HG03354 (cell line): ENCODE data around the gene HOXC9.

Experiments used
- ATAC-seq: cut with Tn5 transposase; IDR thresholded peaks from one replicate; pipeline ENCODE4 v1.9.1; 2021; ENCODE audit warnings: mild to moderate bottlenecking; ENCODE audit not compliant: unreplicated experiment, poor library complexity, severe bottlenecking

HOXC9 gene

GRCh38 chr12:53974084-53975063 lies 25.6 kb upstream of the HOXC9 start, which contains the start of gene HOTAIR:
Gene HOTAIR, minus strand, starts transcription at chr12:53974954.
- no peak for ATAC-seq

DNA sequence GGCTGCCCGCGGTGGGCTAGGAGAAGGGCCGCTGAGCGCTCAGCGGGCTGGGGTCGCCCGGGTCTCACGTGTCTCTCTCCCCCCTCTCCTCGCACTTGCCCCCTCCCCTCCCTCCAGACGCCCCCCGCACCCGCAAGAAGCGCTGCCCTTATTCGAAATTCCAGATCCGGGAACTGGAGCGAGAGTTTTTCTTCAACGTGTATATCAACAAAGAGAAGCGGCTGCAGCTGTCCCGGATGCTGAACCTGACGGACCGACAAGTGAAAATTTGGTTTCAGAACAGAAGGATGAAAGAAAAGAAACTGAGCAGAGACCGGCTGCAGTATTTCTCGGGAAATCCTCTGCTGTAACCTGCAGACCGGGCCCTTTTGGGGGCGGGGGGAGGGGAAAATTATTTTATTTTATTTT lies 24.9 kb upstream of the HOXC9 start:
- no peak for ATAC-seq

DNA sequence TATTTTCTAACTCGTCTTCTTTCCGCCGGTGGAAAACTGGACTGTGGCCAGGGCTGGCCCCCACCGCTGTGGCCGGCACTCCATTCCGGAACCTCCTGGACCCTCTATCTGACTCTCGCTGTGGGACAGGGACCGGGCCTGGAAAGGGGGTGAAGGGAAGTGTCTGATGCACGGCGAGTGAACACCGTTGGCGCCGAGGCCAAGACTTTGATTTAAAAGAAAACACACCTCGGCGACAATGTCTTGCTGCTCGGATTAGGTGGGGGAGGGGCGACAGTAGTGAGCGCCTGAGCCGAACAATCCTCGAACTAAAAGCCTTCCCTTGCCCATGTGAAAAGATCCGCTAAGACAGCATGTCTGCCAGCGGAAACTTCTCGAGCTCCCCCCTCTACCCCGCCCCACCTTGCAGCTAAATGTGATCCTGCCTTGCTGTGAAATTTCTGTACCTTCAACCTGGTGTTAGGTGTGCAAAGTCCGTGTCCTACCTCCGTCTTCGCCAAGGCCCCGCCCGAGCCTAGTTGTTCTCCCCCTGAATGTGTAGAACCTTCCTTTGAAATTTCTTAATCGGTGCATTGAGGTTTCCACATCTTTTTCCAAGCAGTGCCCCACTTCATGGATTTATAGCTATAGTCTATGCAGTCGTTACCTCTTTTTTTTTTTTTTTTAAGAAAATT lies 24.3 kb upstream of the HOXC9 start:
- ATAC-seq, result no peak

GRCh38 chr12:53976172-53976822 lies 23.7 kb upstream of the HOXC9 start:
- ATAC-seq, result no peak

DNA sequence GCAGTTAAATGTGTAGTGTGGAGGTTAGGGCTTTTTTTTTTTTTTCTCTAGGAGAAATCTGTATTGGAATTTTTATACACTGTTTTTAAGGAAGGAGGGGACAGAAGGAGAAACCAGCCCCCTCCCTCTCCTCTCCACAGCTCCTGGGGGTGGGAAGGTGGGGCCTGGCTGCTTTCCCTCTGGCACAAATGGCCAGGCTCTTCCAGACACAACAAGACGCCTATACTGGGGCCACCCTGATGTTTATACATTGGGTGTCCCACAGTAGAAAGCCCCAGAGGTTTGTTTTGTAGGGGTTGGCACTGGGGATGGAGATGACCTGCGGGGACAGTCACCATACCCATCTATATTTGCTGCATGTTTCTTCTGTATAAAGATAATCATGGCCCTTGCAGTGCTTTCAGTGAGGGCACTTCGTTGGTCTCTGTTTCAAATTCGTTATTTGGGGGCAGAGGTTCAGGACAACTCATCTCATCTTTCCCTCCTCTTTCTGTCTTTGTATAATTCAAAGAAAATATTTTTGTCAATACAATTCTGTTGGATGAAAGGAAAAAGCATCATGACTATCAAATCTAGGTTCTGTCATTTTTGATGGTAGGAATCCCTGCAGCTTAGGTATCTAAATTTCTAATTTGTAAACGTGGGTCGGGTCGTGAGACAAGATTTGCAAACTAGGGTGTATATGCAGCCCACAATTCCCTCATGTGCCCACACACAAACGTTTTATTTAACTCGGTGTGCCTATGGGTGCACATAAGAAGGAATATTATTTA lies 23.0 kb upstream of the HOXC9 start:
- ATAC-seq, result no peak

DNA sequence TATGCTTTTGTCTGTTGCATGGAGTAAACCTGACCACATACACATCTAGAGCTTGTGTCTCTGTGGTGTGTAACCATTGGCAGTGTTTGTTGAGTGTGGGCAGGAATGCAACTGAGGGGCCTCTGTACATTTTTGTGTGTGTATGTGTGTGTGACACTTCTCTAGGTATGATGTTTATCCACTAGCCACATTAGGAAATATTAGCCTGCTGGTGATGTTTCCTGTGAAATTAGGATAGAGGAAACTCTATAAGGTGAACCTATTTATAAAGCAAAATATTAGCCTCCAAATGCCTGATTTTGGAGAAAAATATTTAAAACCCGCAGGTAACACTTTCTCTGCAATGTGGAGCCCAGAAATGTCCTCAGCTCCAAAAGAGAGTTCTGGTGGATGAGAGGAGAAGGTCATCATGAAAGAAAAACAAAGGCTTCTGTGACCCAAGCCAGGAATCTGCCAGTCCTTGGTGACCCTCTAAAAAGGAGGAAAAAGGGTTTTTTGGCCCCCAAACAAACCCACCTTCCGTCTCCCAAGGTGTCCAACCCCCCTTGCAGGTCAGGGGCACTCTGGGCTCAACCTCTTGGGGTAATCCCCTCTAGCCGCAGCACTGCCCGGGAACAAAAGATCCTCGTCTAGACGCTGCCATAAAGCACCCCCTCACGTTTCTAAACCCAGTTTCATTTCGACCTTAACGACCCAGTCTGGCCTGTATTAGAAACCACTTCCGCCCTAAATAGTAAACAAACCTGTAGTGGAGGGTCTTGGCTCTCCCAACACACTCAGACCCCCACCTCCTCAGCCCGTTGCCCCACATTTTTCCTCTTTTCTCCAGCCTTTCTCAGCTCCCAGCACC lies 22.1 kb upstream of the HOXC9 start:
- ATAC-seq, result no peak

DNA sequence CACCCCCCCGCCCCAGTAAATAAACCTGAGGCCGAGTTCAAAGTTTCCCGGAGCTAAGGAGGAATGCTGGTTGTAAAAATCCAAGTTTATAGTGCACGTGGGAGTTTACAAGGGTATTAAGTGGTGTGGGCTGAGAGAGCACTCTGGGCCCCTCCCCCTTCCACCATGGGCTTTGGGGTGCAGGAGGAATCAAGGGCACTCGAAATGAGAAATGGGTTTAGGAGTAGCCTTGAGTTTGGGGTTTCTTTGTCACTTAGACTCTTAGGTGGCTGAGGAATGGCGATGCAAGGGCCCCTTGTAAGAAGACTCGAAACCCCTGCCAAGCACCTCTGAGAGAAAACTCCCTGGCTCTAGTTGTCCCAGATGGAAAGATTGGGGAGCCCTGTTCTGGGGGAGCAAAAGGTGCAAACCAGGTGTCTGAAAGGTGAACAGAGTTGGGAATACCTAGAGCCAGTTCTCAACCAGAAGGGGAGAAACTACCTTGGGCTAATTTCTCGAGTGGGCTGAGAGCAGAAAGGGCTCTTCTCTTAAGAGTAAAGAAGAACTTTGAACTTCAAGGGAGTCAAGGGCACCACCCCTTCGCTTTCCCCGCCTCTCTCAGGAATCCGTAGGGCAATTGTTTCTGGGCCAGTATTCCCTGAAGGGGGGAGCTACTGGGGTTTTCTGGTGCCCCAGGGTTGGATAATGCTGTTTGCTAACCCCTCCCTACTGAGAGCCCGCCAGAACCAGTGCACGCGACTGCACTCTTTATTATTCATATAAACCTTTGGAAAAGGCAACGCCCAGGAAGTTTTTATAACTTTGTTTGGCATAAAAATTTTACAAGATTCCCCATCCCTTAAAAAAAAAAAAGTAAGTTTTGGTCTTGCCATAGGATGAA lies 21.2 kb upstream of the HOXC9 start:
- no peak for ATAC-seq

DNA sequence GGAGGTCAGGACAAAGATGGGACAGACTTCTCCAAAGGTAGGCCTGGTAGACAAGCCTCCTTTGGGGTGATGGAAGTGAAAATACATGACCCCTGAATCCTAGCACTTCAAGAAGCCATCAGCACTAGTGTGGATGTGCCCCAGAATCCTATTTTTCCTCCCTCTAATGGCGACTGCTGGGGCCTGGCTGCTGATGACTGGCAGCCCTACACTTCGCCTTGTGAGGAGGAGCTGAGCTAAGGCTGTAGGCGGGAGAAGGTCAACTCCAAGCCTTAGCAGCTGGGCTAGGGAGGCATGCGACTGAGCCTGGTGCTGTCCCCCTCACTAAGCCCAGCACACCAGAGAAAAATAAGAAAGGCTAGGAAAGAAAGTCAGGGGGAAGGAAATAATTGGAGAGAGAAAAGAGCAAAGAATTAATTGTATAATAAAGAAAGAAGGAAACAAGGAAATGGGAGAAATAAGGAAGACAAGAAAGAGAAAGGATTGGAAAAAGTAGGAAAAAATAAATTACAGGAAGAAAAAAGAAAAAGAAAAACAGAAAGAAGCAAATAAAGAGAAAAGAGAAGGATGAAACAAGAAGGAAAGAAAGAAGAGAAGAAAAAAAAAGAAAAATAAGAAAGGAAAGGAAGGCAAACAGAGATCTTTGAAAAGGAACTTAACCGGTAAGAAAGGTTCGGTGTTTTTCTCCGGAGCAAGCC lies 19.7 kb upstream of the HOXC9 start:
- no peak for ATAC-seq

- no peak for ATAC-seq
Measured at GRCh38 chr12:53980802-53981496, 19.0 kb upstream of the HOXC9 start.

- ATAC-seq, result no peak
Measured at GRCh38 chr12:53981634-53982565, 18.1 kb upstream of the HOXC9 start.

DNA sequence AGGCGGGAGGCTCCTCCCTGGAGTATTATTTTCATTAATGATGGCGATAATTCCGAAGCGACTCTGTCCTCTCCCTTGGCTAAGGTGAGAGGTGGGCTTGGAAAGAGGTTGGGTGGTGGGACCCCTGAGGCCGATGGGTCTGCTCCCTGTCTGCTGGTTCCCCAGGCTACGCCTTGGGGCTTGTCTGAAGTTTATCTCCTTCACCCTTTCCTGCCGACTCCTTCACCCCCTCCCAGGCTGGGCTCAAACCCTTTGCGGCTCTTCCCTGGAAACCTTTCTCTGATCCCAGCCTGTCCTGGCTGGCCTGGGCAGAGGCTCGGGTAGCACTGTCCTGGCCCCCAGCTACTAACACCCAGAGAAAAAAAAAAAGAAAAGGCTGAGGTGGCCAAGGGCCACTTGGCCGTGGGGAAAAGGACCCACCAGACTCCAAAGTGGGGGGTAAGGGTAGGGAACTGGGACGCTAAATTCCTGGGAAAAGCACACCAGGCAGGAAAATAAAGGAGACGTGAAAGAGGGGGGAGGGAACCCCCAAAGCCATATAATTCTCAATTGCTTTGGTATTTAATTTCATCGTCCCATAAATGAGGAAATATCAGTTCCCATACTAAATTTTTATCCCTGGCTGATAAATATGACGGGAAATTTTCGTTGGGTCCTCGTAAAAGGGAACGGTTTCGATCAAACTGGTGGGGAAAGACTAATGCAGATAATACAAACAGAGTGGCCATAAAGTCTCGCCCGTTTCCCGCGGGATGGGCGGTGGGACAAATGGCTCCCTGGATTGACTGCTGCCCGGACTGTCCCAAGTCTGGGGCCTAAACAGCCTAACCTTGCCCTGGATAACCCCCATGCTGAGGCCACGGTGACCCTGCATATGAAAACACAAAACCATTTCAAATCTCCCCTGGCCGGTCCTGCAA lies 17.1 kb upstream of the HOXC9 start:
- no peak for ATAC-seq

GRCh38 chr12:53983568-53983949 lies 16.4 kb upstream of the HOXC9 start:
- ATAC-seq, result no peak

DNA sequence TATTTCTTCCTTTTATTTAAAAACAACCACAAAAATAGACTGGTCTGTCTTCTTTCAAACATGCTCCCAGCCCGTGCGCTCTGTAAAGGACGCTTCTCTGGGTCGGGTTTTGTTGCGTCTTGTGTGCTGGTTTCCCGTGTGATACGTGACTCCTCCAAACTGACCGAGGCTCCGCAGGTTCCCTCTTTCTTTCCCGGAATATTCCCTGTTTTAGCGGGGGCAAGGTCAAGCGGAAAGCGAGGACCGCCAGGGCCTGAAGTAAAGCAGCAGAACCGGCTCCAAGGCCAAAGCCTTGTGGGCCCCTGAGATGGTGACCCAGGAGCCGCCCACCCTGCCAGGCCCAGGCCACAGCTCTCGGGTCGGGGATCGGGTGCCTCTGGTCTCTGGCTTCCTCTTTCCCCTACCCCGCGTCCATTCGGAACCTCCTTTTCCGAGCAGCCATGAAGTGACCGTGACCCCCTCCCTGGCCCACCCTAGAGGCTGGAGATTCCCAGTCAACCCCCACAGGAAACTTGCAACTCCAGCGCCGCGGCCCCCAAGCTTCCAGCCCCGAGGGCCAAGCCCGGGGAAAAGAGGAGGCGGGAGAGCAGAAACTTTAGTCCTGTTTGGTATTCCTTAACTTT lies 15.9 kb upstream of the HOXC9 start:
- no peak for ATAC-seq

GRCh38 chr12:53984901-53985691 lies 14.9 kb upstream of the HOXC9 start, which contains the start of gene HOXC10:
Gene HOXC10, plus strand, starts transcription at chr12:53985146. Its CDS starts 114 bp downstream, at chr12:53985260.
- no peak for ATAC-seq
